Liver (tissue), 9 donors: ENCODE results near the gene ZBP1. TPM values are rescaled to one million over a fixed set of nuclear protein-coding genes. Genes with fewer than 3 reads are reported as not detected.

Experiments used
- DNase-seq: peaks from one replicate; pipeline ENCODE4 v3.0.0-alpha.2; 2017; ENCODE audit warnings: low spot score
- H3K27ac ChIP-seq, 2 donors: one replicate each; pipeline ENCODE4 v1.7.0; 2013; ENCODE audit warnings: inconsistent platforms in 2 of 2, low read length in 2 of 2, control low read depth in 1 of 2, low read depth in 1 of 2, mild to moderate bottlenecking in 1 of 2
- H3K27me3 ChIP-seq, 4 donors: one replicate each; pipeline versions ENCODE4 v1.6.1 to v1.7.0; 2013; ENCODE audit warnings: low read length in 3 of 4, inconsistent platforms in 1 of 4, mild to moderate bottlenecking in 1 of 4, moderate library complexity in 1 of 4; ENCODE audit not compliant: control insufficient read depth in 4 of 4, insufficient read depth in 4 of 4
- H3K36me3 ChIP-seq, 4 donors: one replicate each; pipeline versions ENCODE4 v1.6.1 to v1.7.0; 2013; ENCODE audit warnings: low read length in 3 of 4, mild to moderate bottlenecking in 3 of 4, low read depth in 1 of 4, moderate library complexity in 1 of 4; ENCODE audit not compliant: control insufficient read depth in 4 of 4, insufficient read depth in 3 of 4
- H3K4me1 ChIP-seq, 4 donors: one replicate each; pipeline versions ENCODE4 v1.6.1 to v1.7.0; 2013; ENCODE audit warnings: low read length in 3 of 4, mild to moderate bottlenecking in 3 of 4, moderate library complexity in 1 of 4; ENCODE audit not compliant: control insufficient read depth in 4 of 4, insufficient read depth in 4 of 4
- H3K4me3 ChIP-seq, 3 donors: one replicate each; pipeline versions ENCODE4 v1.6.1 to v1.7.0; 2013; ENCODE audit warnings: low read length in 3 of 3, control low read depth in 1 of 3, low read depth in 1 of 3, mild to moderate bottlenecking in 1 of 3
- H3K9ac ChIP-seq, 2 donors: one replicate each; pipeline ENCODE4 v1.7.0; 2013; ENCODE audit warnings: low read length in 2 of 2, mild to moderate bottlenecking in 2 of 2, moderate library complexity in 2 of 2, control low read depth in 1 of 2, low read depth in 1 of 2
- H3K9me3 ChIP-seq, 4 donors: one replicate each; pipeline versions ENCODE4 v1.6.1 to v1.7.0; 2013; ENCODE audit warnings: low read length in 3 of 4; ENCODE audit not compliant: control insufficient read depth in 4 of 4
- FOXA1 ChIP-seq: IDR thresholded peaks from 2 replicates; pipeline ENCODE4 v1.6.1; 2016; ENCODE audit warnings: antibody characterized with exemption
- FOXA2 ChIP-seq: IDR thresholded peaks from 2 replicates; pipeline ENCODE4 v1.6.1; 2016; ENCODE audit warnings: antibody characterized with exemption
- GABPA ChIP-seq, 2 donors: IDR thresholded peaks in 1 of 2; conservative IDR thresholded peaks in 1 of 2; 2 replicates each; pipeline ENCODE4 v1.6.1; 2016; ENCODE audit warnings: antibody characterized with exemption in 2 of 2, mild to moderate bottlenecking in 1 of 2, moderate library complexity in 1 of 2
- HNF4G ChIP-seq: IDR thresholded peaks from 2 replicates; pipeline ENCODE4 v1.6.1; 2016; ENCODE audit warnings: antibody characterized with exemption
- JUND ChIP-seq, 2 donors: IDR thresholded peaks; 2 replicates each; pipeline ENCODE4 v1.6.1; 2016; ENCODE audit warnings: antibody characterized with exemption in 2 of 2
- NR2F2 ChIP-seq: IDR thresholded peaks from 2 replicates; pipeline ENCODE4 v1.6.1; 2016; ENCODE audit warnings: antibody characterized with exemption
- RXRA ChIP-seq, 2 donors: IDR thresholded peaks; 2 replicates each; pipeline ENCODE4 v1.6.1; 2017 to 2018; ENCODE audit warnings: antibody characterized with exemption in 2 of 2, mild to moderate bottlenecking in 1 of 2
- TAF1 ChIP-seq: conservative IDR thresholded peaks from 2 replicates; pipeline ENCODE4 v1.6.1; 2016; ENCODE audit warnings: antibody characterized with exemption, mild to moderate bottlenecking
- YY1 ChIP-seq: IDR thresholded peaks from 2 replicates; pipeline ENCODE4 v1.6.1; 2016; ENCODE audit warnings: antibody characterized with exemption, mild to moderate bottlenecking
- WGBS: extraction: QIAGEN DNeasy Blood & Tissue Kit; methylation state at CpG from one replicate; pipeline ENCODE4 v1.1.7; 2013; 5-methylcytosine and 5-hydroxymethylcytosine counted together
- polyA plus RNA-seq, 2 donors: library from polyadenylated mRNA; stranded (reverse) in 1 of 2; unstranded in 1 of 2; fragments of 200-250 nt in 1 of 2; fragments of >200 nt in 1 of 2; fragmentation: Nextera tagmentation in 1 of 2; extraction: Ambion mirVana in 1 of 2; gene quantifications; one replicate each; pipeline versions ENCODE4 v1.2.1 to v1.2.3, GENCODE V29; 2013 to 2015
- total RNA-seq, 2 donors: library from RNA; depleted of rRNA; stranded (reverse); fragments of >200 nt; gene quantifications; one replicate each; pipeline ENCODE4 v1.2.3, GENCODE V29; 2014
- TF ChIP-seq, protein P1 (sequence below): IDR thresholded peaks from 2 replicates; pipeline ENCODE4 v1.6.1; 2016; ENCODE audit warnings: antibody characterized with exemption
- TF ChIP-seq, protein P2 (sequence below): IDR thresholded peaks from 2 replicates; pipeline ENCODE4 v1.6.1; 2016; ENCODE audit warnings: antibody characterized with exemption
- TF ChIP-seq, protein P3 (sequence below): fragments of 150-350 bp; IDR thresholded peaks from 2 replicates; pipeline ENCODE4 v1.5.1; 2017; ENCODE audit warnings: improper control_type of control experiment, low read depth, low read length; ENCODE audit not compliant: missing input control
- TF ChIP-seq, protein P4 (sequence below): IDR thresholded peaks from 2 replicates; pipeline ENCODE4 v1.6.1; 2016; ENCODE audit warnings: antibody characterized with exemption, mild to moderate bottlenecking
- TF ChIP-seq, protein P5 (sequence below): IDR thresholded peaks from 2 replicates; pipeline ENCODE4 v1.6.1; 2016; ENCODE audit warnings: antibody characterized with exemption
- donor health status: healthy.
- donor health status: healthy.
- donor health status: healthy.
- donor health status: healthy.
- donor health status: healthy.

The ZBP1 gene
- total and polyA plus RNA-seq, 4 donors, result 0.06 to 0.42 (median 0.13) TPM

DNA sequence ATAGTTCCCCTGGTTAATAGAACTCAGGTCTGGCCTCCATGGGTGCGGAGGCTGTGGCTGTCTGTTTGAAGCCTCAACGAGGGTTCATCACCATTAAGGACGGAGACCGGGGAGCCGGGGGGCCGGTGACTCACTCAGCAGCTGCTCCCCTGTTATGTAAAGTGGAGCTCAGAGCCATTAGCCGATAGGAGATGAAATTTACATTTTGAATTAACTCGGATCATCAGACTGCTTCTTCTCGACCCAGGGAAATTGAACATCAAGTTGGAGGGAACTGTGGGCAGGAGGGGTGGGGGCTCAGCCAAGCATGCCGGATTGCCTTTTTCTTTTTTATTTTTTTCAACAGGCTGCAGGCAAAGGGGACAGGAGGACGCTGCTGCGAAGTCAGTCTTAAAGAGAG is 47.0 kb downstream of the ZBP1 start (continued):
- TF ChIP-seq, protein P1, sequence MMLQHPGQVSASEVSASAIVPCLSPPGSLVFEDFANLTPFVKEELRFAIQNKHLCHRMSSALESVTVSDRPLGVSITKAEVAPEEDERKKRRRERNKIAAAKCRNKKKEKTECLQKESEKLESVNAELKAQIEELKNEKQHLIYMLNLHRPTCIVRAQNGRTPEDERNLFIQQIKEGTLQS, result no peak
- TF ChIP-seq NR2F2, result no peak
- TF ChIP-seq RXRA (IDR thresholded peaks at IDR 0.05), result no peak
- no peak for TF ChIP-seq TAF1
- no peak for TF ChIP-seq JUND (IDR thresholded peaks at IDR 0.05)
- TF ChIP-seq HNF4G, result no peak
- TF ChIP-seq, protein P2, sequence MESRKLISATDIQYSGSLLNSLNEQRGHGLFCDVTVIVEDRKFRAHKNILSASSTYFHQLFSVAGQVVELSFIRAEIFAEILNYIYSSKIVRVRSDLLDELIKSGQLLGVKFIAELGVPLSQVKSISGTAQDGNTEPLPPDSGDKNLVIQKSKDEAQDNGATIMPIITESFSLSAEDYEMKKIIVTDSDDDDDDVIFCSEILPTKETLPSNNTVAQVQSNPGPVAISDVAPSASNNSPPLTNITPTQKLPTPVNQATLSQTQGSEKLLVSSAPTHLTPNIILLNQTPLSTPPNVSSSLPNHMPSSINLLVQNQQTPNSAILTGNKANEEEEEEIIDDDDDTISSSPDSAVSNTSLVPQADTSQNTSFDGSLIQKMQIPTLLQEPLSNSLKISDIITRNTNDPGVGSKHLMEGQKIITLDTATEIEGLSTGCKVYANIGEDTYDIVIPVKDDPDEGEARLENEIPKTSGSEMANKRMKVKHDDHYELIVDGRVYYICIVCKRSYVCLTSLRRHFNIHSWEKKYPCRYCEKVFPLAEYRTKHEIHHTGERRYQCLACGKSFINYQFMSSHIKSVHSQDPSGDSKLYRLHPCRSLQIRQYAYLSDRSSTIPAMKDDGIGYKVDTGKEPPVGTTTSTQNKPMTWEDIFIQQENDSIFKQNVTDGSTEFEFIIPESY, result no peak

DNA sequence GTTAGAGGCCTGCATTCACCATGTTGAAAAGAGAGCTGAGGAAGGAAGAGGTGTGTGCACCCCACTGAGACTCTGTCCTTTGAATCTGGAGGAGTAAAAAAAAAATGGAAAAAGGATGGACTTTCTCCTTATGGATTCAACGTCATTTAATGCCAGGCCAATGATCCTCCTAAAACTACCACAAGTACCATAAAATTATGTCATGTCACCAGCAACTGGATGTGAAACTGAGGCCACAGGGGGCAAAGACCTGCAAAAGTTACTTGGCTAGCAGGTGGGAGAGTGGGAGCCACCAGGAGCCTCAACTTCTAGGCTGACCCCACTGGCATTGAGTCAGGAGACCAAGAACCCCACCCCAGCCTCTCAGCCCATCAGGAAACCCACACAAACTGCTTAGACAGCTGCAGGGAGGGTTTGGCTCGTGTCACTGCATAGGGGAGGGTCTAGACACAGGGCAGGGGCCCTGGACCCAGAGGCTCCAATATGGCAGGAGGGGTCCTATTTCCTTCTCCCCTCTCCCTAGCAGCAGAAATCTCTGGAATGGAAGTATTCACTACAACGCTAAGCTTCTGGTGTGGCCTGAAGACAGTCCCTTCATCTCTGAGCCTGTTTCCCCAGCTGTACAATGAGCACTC is 48.3 kb downstream of the ZBP1 start:
- peak overlapping the region in 1 of 2 donors; percentile 40 for H3K27ac ChIP-seq
- no peaks in the 10 kb centered on the region for H3K27me3 ChIP-seq
- no peaks in the 10 kb centered on the region for H3K36me3 ChIP-seq
- H3K4me3 ChIP-seq, result no peak overlapping the region
- no peak overlapping the region for H3K9ac ChIP-seq
- peaks cover 4 to 35% (median 16%) of the 10 kb centered on the region in 4 donors for H3K4me1 ChIP-seq
- DNase-seq, result no peak
- 79% methylated on average over 3 of the region's 3 CpGs for WGBS
- no peaks in the 10 kb centered on the region for H3K9me3 ChIP-seq
- no peak for TF ChIP-seq NR2F2
- TF ChIP-seq, protein P3, sequence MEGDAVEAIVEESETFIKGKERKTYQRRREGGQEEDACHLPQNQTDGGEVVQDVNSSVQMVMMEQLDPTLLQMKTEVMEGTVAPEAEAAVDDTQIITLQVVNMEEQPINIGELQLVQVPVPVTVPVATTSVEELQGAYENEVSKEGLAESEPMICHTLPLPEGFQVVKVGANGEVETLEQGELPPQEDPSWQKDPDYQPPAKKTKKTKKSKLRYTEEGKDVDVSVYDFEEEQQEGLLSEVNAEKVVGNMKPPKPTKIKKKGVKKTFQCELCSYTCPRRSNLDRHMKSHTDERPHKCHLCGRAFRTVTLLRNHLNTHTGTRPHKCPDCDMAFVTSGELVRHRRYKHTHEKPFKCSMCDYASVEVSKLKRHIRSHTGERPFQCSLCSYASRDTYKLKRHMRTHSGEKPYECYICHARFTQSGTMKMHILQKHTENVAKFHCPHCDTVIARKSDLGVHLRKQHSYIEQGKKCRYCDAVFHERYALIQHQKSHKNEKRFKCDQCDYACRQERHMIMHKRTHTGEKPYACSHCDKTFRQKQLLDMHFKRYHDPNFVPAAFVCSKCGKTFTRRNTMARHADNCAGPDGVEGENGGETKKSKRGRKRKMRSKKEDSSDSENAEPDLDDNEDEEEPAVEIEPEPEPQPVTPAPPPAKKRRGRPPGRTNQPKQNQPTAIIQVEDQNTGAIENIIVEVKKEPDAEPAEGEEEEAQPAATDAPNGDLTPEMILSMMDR, result no peak
- TF ChIP-seq, protein P4, sequence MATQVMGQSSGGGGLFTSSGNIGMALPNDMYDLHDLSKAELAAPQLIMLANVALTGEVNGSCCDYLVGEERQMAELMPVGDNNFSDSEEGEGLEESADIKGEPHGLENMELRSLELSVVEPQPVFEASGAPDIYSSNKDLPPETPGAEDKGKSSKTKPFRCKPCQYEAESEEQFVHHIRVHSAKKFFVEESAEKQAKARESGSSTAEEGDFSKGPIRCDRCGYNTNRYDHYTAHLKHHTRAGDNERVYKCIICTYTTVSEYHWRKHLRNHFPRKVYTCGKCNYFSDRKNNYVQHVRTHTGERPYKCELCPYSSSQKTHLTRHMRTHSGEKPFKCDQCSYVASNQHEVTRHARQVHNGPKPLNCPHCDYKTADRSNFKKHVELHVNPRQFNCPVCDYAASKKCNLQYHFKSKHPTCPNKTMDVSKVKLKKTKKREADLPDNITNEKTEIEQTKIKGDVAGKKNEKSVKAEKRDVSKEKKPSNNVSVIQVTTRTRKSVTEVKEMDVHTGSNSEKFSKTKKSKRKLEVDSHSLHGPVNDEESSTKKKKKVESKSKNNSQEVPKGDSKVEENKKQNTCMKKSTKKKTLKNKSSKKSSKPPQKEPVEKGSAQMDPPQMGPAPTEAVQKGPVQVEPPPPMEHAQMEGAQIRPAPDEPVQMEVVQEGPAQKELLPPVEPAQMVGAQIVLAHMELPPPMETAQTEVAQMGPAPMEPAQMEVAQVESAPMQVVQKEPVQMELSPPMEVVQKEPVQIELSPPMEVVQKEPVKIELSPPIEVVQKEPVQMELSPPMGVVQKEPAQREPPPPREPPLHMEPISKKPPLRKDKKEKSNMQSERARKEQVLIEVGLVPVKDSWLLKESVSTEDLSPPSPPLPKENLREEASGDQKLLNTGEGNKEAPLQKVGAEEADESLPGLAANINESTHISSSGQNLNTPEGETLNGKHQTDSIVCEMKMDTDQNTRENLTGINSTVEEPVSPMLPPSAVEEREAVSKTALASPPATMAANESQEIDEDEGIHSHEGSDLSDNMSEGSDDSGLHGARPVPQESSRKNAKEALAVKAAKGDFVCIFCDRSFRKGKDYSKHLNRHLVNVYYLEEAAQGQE, result no peak
- no peak for TF ChIP-seq HNF4G
- TF ChIP-seq, protein P1, result no peak
- no peak for TF ChIP-seq GABPA (IDR thresholded peaks at IDR 0.05 in 1 of 2, conservative IDR thresholded peaks at IDR 0.05 in 1 of 2)
- no peak for TF ChIP-seq TAF1
- no peak for TF ChIP-seq FOXA2
- TF ChIP-seq, protein P5, sequence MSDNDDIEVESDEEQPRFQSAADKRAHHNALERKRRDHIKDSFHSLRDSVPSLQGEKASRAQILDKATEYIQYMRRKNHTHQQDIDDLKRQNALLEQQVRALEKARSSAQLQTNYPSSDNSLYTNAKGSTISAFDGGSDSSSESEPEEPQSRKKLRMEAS, result no peak
- TF ChIP-seq YY1, result no peak
- no peak for TF ChIP-seq FOXA1
